WI38 (cell line): ENCODE results near the gene PMAIP1.

ENCODE experiments used
- H3K4me3 ChIP-seq: 2 replicates; pipeline ENCODE4 v1.5.1; 2011; ENCODE audit warnings: low read depth, mild to moderate bottlenecking, control low read depth, low read length
- TF ChIP-seq, protein P1 (sequence below): IDR thresholded peaks from 2 replicates; pipeline ENCODE4 v1.5.1; 2012; ENCODE audit warnings: low read depth, mild to moderate bottlenecking, control low read depth, low read length

Gene PMAIP1

DNA sequence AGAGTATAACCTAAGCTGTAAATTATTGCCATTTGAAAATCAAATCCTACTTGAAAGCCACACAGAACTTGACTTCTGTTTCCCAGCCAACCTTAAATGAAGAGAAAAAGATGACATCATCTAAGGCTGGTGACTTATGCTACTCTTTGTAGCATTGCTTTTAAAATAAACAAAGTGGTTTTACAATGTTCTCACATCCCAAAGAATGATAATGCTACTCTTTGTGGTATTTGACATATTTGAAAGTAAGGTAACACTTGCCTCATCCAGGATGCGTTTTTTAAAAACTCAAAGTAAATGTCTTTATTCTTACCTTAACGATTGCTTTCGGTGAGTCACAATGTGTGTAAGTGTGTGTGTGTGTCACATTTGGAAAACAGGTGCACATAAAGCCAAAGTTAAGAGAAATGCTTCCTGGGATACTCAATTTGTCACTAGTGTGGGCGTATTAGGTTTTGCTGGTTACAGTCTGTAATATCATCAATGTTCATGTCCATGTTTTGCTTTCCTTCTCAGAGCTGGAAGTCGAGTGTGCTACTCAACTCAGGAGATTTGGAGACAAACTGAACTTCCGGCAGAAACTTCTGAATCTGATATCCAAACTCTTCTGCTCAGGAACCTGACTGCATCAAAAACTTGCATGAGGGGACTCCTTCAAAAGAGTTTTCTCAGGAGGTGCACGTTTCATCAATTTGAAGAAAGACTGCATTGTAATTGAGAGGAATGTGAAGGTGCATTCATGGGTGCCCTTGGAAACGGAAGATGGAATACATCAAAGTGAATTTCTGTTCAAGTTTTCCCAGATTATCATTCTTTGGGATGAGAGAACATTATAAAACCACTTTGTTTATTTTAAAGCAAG lies 2.6 kb downstream of the PMAIP1 start:
- H3K4me3 ChIP-seq, result peak overlapping the region; percentile 77
- TF ChIP-seq, protein P1, sequence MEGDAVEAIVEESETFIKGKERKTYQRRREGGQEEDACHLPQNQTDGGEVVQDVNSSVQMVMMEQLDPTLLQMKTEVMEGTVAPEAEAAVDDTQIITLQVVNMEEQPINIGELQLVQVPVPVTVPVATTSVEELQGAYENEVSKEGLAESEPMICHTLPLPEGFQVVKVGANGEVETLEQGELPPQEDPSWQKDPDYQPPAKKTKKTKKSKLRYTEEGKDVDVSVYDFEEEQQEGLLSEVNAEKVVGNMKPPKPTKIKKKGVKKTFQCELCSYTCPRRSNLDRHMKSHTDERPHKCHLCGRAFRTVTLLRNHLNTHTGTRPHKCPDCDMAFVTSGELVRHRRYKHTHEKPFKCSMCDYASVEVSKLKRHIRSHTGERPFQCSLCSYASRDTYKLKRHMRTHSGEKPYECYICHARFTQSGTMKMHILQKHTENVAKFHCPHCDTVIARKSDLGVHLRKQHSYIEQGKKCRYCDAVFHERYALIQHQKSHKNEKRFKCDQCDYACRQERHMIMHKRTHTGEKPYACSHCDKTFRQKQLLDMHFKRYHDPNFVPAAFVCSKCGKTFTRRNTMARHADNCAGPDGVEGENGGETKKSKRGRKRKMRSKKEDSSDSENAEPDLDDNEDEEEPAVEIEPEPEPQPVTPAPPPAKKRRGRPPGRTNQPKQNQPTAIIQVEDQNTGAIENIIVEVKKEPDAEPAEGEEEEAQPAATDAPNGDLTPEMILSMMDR, result no peak

DNA sequence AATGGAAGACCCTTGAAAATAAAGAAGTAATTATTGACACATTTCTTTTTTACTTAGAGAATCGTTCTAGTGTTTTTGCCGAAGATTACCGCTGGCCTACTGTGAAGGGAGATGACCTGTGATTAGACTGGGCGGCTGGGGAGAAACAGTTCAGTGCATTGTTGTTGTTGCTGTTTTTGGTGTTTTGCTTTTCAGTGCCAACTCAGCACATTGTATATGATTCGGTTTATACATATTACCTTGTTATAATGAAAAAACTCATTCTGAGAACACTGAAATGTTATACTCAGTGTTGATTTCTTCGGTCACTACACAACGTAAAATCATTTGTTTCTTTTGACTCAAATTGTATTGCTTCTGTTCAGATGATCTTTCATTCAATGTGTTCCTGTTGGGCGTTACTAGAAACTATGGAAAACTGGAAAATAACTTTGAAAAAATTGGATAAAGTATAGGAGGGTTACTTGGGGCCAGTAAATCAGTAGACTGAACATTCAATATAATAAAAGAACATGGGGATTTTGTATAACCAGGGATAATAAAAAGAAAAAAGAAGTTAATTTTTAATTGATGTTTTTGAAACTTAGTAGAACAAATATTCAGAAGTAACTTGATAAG lies 3.3 kb downstream of the PMAIP1 start:
- TF ChIP-seq, protein P1, result no peak
- H3K4me3 ChIP-seq, result no peak overlapping the region; the same call in none of the 2 replicates

DNA sequence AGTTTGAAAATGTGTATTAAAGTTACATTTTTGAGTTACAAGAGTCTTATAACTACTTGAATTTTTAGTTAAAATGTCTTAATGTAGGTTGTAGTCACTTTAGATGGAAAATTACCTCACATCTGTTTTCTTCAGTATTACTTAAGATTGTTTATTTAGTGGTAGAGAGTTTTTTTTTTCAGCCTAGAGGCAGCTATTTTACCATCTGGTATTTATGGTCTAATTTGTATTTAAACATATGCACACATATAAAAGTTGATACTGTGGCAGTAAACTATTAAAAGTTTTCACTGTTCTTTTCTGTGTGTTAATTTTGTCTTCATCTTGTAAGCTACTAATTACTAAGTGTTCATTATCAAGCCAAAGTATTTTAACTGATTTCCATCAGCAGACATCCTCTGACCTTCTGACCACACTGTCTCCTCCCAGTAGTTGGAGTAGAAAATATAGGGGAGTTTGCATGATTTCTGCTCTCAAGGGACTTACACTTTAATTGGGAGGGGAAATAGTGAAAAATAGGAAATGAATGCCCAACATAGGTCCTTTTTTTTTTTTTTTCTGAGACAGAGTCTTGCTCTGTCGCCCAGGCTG lies 4.3 kb downstream of the PMAIP1 start:
- H3K4me3 ChIP-seq, result 0 out of 2 replicates have a peak overlapping the region, but pooled peaks have one; percentile 4

DNA sequence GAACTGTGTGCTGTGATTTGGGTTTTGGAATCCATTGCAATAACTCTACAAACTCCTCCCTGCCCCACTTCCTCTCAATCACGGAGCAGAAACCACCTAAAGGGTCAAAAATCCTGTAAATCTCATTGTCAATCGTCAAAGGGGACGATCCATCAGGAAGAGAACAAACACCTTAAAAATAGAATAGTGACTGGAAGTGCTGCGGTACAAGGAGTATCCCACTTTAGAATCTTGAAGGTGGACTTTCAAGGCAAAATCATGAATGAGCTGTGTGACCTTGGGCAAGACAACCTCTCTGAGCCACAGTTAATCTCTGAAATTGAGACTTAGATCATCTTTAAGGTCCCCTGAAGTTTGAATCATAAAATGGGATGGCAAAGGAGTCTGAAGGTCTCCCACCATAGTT lies 5.9 kb downstream of the PMAIP1 start:
- TF ChIP-seq, protein P1, result no peak
- H3K4me3 ChIP-seq, result no peak overlapping the region

More for the DNA sequence above, 4.3 kb downstream of the PMAIP1 start:
- TF ChIP-seq, protein P1, result no peak

DNA sequence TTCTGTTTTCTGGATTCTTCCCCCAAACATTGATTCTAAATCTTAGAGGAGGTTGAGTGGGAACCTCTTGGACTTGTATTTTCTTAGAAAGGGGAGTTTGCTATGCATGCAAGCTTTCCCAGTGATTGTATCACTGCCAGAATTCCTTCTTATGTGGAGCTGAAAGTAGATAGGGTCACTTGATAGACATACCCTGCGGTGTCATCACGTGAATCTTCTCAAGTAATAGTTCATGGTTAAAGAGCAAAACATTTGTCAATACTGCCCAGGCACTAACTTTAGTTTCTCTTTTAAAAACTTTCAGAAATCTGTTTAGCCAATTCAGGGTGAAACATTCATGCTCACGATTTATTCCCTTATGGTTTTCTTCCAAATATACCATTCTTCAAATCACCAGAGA lies 6.4 kb downstream of the PMAIP1 start:
- H3K4me3 ChIP-seq, result no peak overlapping the region
- TF ChIP-seq, protein P1, result no peak

DNA sequence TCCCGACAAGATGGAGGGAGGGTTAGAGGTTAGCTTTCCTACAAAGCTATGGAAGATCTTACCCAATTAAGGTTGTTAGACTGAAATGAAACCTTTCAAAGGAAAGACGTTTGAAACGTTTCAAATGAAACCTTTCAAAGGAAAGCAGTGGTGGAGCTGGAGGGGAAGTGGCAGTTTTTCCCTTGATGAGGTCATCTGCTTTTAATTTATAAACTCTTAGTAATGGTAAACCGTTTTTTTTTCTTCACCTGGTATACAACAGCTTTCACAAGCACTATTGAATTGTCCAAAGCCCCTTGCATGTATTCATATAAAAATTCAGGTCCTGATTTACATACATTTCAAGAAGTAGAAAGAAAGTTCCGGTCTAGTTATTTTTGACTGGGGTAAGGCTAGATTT lies 7.4 kb downstream of the PMAIP1 start:
- no peak overlapping the region for H3K4me3 ChIP-seq
- TF ChIP-seq, protein P1, result no peak

DNA sequence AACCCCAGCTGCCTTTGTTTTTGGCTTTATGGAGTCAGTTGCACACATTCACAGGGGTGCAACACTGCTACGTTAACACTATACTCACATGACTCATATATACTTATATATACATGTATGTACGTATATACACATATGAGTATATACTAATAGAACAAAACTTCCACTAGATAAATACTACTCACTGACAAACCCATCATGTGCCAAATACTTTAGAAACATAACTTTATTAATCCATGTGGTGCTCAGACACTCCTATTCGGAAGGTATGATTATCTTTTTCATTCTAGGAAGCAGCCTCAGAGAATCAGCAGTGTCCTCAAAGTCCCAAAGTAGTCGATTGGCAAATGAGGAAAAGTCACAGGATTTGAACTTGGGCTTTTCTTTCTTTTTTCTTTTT lies 7.9 kb downstream of the PMAIP1 start:
- H3K4me3 ChIP-seq, result no peak overlapping the region
- TF ChIP-seq, protein P1, result no peak
